ENCODE results near the gene RAB11FIP4. TPM values are rescaled to one million over a fixed set of nuclear protein-coding genes. Genes with fewer than 3 reads are reported as not detected.

RAB11FIP4 gene
- total and polyA plus RNA-seq, 2 experiments from 2014 or later, result 0.22 to 0.40 TPM

- in situ Hi-C loops (cut with MboI), result loop anchor here (5.0 kb wide), 1 partner anchor 91 kb away; no protein-coding TSS in a partner anchor
- no peak overlapping the region for H3K27ac ChIP-seq
- H3K27me3 ChIP-seq (replicated peaks; ENCODE audit: insufficient read depth), result no peaks in the 10 kb centered on the region
- H3K36me3 ChIP-seq (ENCODE audit: low read depth), result no peaks in the 10 kb centered on the region
- H4K20me1 ChIP-seq (ENCODE audit: insufficient read depth), result no peaks in the 10 kb centered on the region
- H3K9me2 ChIP-seq (ENCODE audit: insufficient read depth), result no peaks in the 10 kb centered on the region
- no peak overlapping the region for H3K4me3 ChIP-seq
- no peak for DNase-seq
- TF ChIP-seq EZH2 (IDR thresholded peaks at IDR 0.05; ENCODE audit: insufficient read depth, poor library complexity, severe bottlenecking), result no peak
- no peak for TF ChIP-seq EZH2phosphoT487 (IDR thresholded peaks at IDR 0.05; ENCODE audit: insufficient read depth, low read depth)
- H3F3A ChIP-seq (ENCODE audit: insufficient read depth), result 0 out of 2 replicates have a peak, but pooled peaks cover 8% of the 10 kb centered on the region
- H3K9me3 ChIP-seq (ENCODE audit: low read depth), result no peaks in the 10 kb centered on the region
- H3K79me2 ChIP-seq (ENCODE audit: insufficient read depth), result no peaks in the 10 kb centered on the region
- H2AFZ ChIP-seq, result no peak overlapping the region
- H3K4me2 ChIP-seq (ENCODE audit: unreplicated experiment), result no peak overlapping the region
- H3K4me1 ChIP-seq (ENCODE audit: insufficient read depth), result peaks cover 8% of the 10 kb centered on the region; the same call in 1 of the 2 replicates
- 66 to 70% methylated on average over 8 to 9 of the region's 9 CpGs for WGBS, 2 experiments (ENCODE audit: low coverage in 1 of 2, low lambda C conversion rate in 2 of 2, missing lambda C conversion rate in 2 of 2)
- no peak overlapping the region for H3K9ac ChIP-seq
Observed at GRCh38 chr17:31522987-31523495, 131.6 kb downstream of the RAB11FIP4 start.

GRCh38 chr17:31523862-31524730, 132.6 kb downstream of the RAB11FIP4 start:
- Histone ChIP-seq H2AFZ (no peak overlapping the region), H3F3A (ENCODE audit: insufficient read depth) (0 out of 2 replicates have a peak, but pooled peaks cover 8% of the 10 kb centered on the region), H3K4me3 (no peak overlapping the region), H3K27ac (no peak overlapping the region), H3K4me2 (ENCODE audit: unreplicated experiment) (no peak overlapping the region), H3K9me3 (ENCODE audit: low read depth) (no peaks in the 10 kb centered on the region), H4K20me1 (ENCODE audit: insufficient read depth) (no peaks in the 10 kb centered on the region), H3K9ac (no peak overlapping the region), H3K27me3 (replicated peaks; ENCODE audit: insufficient read depth) (no peaks in the 10 kb centered on the region), H3K79me2 (ENCODE audit: insufficient read depth) (no peaks in the 10 kb centered on the region), H3K9me2 (ENCODE audit: insufficient read depth) (no peaks in the 10 kb centered on the region), H3K36me3 (ENCODE audit: low read depth) (no peaks in the 10 kb centered on the region), H3K4me1 (ENCODE audit: insufficient read depth) (peaks cover 8% of the 10 kb centered on the region; the same call in 1 of the 2 replicates)
- WGBS, 2 experiments (ENCODE audit: low coverage in 1 of 2, low lambda C conversion rate in 2 of 2, missing lambda C conversion rate in 2 of 2), result 81 to 84% methylated on average over 12 to 14 of the region's 14 CpGs
- TF ChIP-seq EZH2 (IDR thresholded peaks at IDR 0.05; ENCODE audit: insufficient read depth, poor library complexity, severe bottlenecking), result no peak
- TF ChIP-seq EZH2phosphoT487 (IDR thresholded peaks at IDR 0.05; ENCODE audit: insufficient read depth, low read depth), result no peak
- no peak for DNase-seq
- in situ Hi-C loops (cut with MboI), result loop anchor here (5.0 kb wide), 1 partner anchor 92 kb away; no protein-coding TSS in a partner anchor

- TF ChIP-seq EZH2 (IDR thresholded peaks at IDR 0.05; ENCODE audit: insufficient read depth, poor library complexity, severe bottlenecking), result no peak
- no peak for TF ChIP-seq EZH2phosphoT487 (IDR thresholded peaks at IDR 0.05; ENCODE audit: insufficient read depth, low read depth)
- Histone ChIP-seq H2AFZ (no peak overlapping the region), H3K27ac (no peak overlapping the region), H3K4me1 (ENCODE audit: insufficient read depth) (peaks cover 8% of the 10 kb centered on the region; the same call in 1 of the 2 replicates), H3K9me3 (ENCODE audit: low read depth) (no peaks in the 10 kb centered on the region), H3F3A (ENCODE audit: insufficient read depth) (0 out of 2 replicates have a peak, but pooled peaks cover 8% of the 10 kb centered on the region), H3K27me3 (replicated peaks; ENCODE audit: insufficient read depth) (no peaks in the 10 kb centered on the region), H3K36me3 (ENCODE audit: low read depth) (no peaks in the 10 kb centered on the region), H3K9ac (no peak overlapping the region; the same call in 1 of the 2 replicates), H3K4me3 (peak overlapping the region; percentile 21; the same call in 1 of the 2 replicates), H4K20me1 (ENCODE audit: insufficient read depth) (no peaks in the 10 kb centered on the region), H3K4me2 (ENCODE audit: unreplicated experiment) (no peak overlapping the region), H3K79me2 (ENCODE audit: insufficient read depth) (no peaks in the 10 kb centered on the region), H3K9me2 (ENCODE audit: insufficient read depth) (no peaks in the 10 kb centered on the region)
- 56 to 57% methylated on average over 30 to 31 of the region's 31 CpGs for WGBS, 2 experiments (ENCODE audit: low coverage in 1 of 2, low lambda C conversion rate in 2 of 2, missing lambda C conversion rate in 2 of 2)
- peak; percentile 96 for DNase-seq
- in situ Hi-C loops (cut with MboI), result loop anchor here (5.0 kb wide), 1 partner anchor 93 kb away; no protein-coding TSS in a partner anchor
Observed at GRCh38 chr17:31524926-31525800, 133.7 kb downstream of the RAB11FIP4 start.
